ENCODE data around the gene PAX8. TPM values are rescaled to one million over a fixed set of nuclear protein-coding genes. Genes with fewer than 3 reads are reported as not detected.

PAX8 gene
- total and polyA plus RNA-seq, 2 donors from 2014 or later = 199 to 607 TPM

GRCh38 chr2:113214141-113214540 is 64.6 kb downstream of the PAX8 start:
- H3K9ac ChIP-seq (ENCODE audit: low read length in 3 of 3) = no peak overlapping the region
- no peak overlapping the region for H3K4me3 ChIP-seq (ENCODE audit: low read length in 3 of 3)
- FAIRE-seq (no peak), DNase-seq (peak in 1 of 5 donors; percentile 45)
- peaks cover 16 to 65% (median 52%) of the 10 kb centered on the region in 3 donors for H3K4me1 ChIP-seq (ENCODE audit: control insufficient read depth in 2 of 3, insufficient read depth in 2 of 3, low read depth in 1 of 3, low read length in 3 of 3)
- no peaks in the 10 kb centered on the region for H3K27me3 ChIP-seq (ENCODE audit: control insufficient read depth, insufficient read depth, low read length)
- intact Hi-C loops (cut with DNase I) = no loop called here
- H3K27ac ChIP-seq (ENCODE audit: low read depth in 2 of 2, low read length in 2 of 2) = peak overlapping the region; percentile 80 to 89
- H3K9me3 ChIP-seq (ENCODE audit: control insufficient read depth in 2 of 3, insufficient read depth in 1 of 3, low read length in 3 of 3) = no peaks in the 10 kb centered on the region
- no peaks in the 10 kb centered on the region for H3K36me3 ChIP-seq (ENCODE audit: control insufficient read depth in 2 of 3, insufficient read depth in 3 of 3, low read length in 3 of 3)
- TF ChIP-seq CTCF (IDR thresholded peaks at IDR 0.05; ENCODE audit: borderline replicate concordance, extremely low read depth, insufficient read depth) = no peak

- H3K27me3 ChIP-seq (ENCODE audit: control insufficient read depth, insufficient read depth, low read length) = no peaks in the 10 kb centered on the region
- no peak for TF ChIP-seq CTCF (IDR thresholded peaks at IDR 0.05; ENCODE audit: borderline replicate concordance, extremely low read depth, insufficient read depth)
- DNase-seq (peak in 1 of 5 donors; percentile 47), FAIRE-seq (no peak)
- peaks cover 19 to 56% (median 51%) of the 10 kb centered on the region in 3 donors for H3K4me1 ChIP-seq (ENCODE audit: control insufficient read depth in 2 of 3, insufficient read depth in 2 of 3, low read depth in 1 of 3, low read length in 3 of 3)
- H3K9ac ChIP-seq (ENCODE audit: low read length in 3 of 3) = peak overlapping the region in 1 of 3 donors; percentile 60
- H3K4me3 ChIP-seq (ENCODE audit: low read length in 3 of 3) = no peak overlapping the region
- H3K27ac ChIP-seq (ENCODE audit: low read depth in 2 of 2, low read length in 2 of 2) = peak overlapping the region; percentile 80 to 89
- no peaks in the 10 kb centered on the region for H3K36me3 ChIP-seq (ENCODE audit: control insufficient read depth in 2 of 3, insufficient read depth in 3 of 3, low read length in 3 of 3)
- intact Hi-C loops (cut with DNase I) = no loop called here
- H3K9me3 ChIP-seq (ENCODE audit: control insufficient read depth in 2 of 3, insufficient read depth in 1 of 3, low read length in 3 of 3) = no peaks in the 10 kb centered on the region
These were observed 65.4 kb downstream of the PAX8 start for GRCh38 chr2:113213061-113213930.

- intact Hi-C loops (cut with DNase I) = no loop called here
- TF ChIP-seq CTCF (IDR thresholded peaks at IDR 0.05; ENCODE audit: borderline replicate concordance, extremely low read depth, insufficient read depth) = no peak
- H3K4me1 ChIP-seq (ENCODE audit: control insufficient read depth in 2 of 3, insufficient read depth in 2 of 3, low read depth in 1 of 3, low read length in 3 of 3) = peaks cover 16 to 48% (median 42%) of the 10 kb centered on the region in 3 donors
- DNase-seq (peak; percentile 90 to 95 (median 92)), FAIRE-seq (no peak)
- H3K27ac ChIP-seq (ENCODE audit: low read depth in 2 of 2, low read length in 2 of 2) = peak overlapping the region; percentile 88 to 89
- H3K9me3 ChIP-seq (ENCODE audit: control insufficient read depth in 2 of 3, insufficient read depth in 1 of 3, low read length in 3 of 3) = no peaks in the 10 kb centered on the region
- H3K9ac ChIP-seq (ENCODE audit: low read length in 3 of 3) = peak overlapping the region in 1 of 3 donors; percentile 60
- no peaks in the 10 kb centered on the region for H3K27me3 ChIP-seq (ENCODE audit: control insufficient read depth, insufficient read depth, low read length)
- H3K36me3 ChIP-seq (ENCODE audit: control insufficient read depth in 2 of 3, insufficient read depth in 3 of 3, low read length in 3 of 3) = no peaks in the 10 kb centered on the region
- no peak overlapping the region for H3K4me3 ChIP-seq (ENCODE audit: low read length in 3 of 3)
These were observed 66.3 kb downstream of the PAX8 start for GRCh38 chr2:113212245-113213060.

All from kidney (tissue), 14 donors.